ENCODE results near the gene PSEN1.

- TF ChIP-seq POLR2AphosphoS5 (IDR thresholded peaks at IDR 0.05; ENCODE audit: low read depth, low read length) (no peak), SPI1 (IDR thresholded peaks at IDR 0.05; ENCODE audit: low read depth, low read length) (no peak), POLR2A (IDR thresholded peaks at IDR 0.05; ENCODE audit: low read depth, low read length) (no peak), TAF1 (IDR thresholded peaks at IDR 0.05; ENCODE audit: low read depth, low read length) (no peak)
Measured at GRCh38 chr14:73105727-73106126, 30.6 kb upstream of the PSEN1 start.

Data from GM12891 (cell line).